Coronary artery (tissue), 2 donors: ENCODE measurements around the gene WDR7.

ENCODE experiments used
- DNase-seq: peaks from one replicate; pipeline ENCODE4 v3.0.0-alpha.2; 2017; ENCODE audit warnings: low spot score
- H3K27ac ChIP-seq, 2 donors: fragments of 200-600 bp; sonication (generic); one replicate each; pipeline ENCODE4 v1.5.1; 2016 to 2019
- H3K4me3 ChIP-seq: fragments of 200-600 bp; sonication (generic); 2 replicates; pipeline ENCODE4 v1.5.1; 2016; ENCODE audit warnings: mild to moderate bottlenecking, moderate library complexity
- CTCF ChIP-seq: fragments of 200-600 bp; sonication (generic); IDR thresholded peaks from one replicate; pipeline ENCODE4 v1.5.1; 2019; ENCODE audit warnings: antibody characterized with exemption

Gene WDR7

GRCh38 chr18:57048351-57048750 lies 397.2 kb downstream of the WDR7 start:
- DNase-seq: no peak
- TF ChIP-seq CTCF: no peak
- Histone ChIP-seq H3K4me3 (no peak overlapping the region), H3K27ac (no peak overlapping the region)

GRCh38 chr18:57048859-57049258 lies 397.7 kb downstream of the WDR7 start:
- no peak for TF ChIP-seq CTCF
- no peak for DNase-seq
- H3K27ac ChIP-seq: no peak overlapping the region
- H3K4me3 ChIP-seq: no peak overlapping the region

GRCh38 chr18:57050310-57050949 lies 399.3 kb downstream of the WDR7 start:
- H3K27ac ChIP-seq: no peak overlapping the region
- no peak for TF ChIP-seq CTCF
- H3K4me3 ChIP-seq: no peak overlapping the region
- DNase-seq: no peak

GRCh38 chr18:57051021-57051656 lies 400.0 kb downstream of the WDR7 start:
- no peak for TF ChIP-seq CTCF
- Histone ChIP-seq H3K4me3 (no peak overlapping the region), H3K27ac (no peak overlapping the region)
- DNase-seq: no peak

- TF ChIP-seq CTCF: no peak
- Histone ChIP-seq H3K27ac (no peak overlapping the region), H3K4me3 (no peak overlapping the region)
- no peak for DNase-seq
Measured at GRCh38 chr18:57051657-57052044, 400.5 kb downstream of the WDR7 start.

GRCh38 chr18:57052173-57052572 lies 401.0 kb downstream of the WDR7 start:
- no peak for DNase-seq
- no peak overlapping the region for H3K4me3 ChIP-seq
- no peak for TF ChIP-seq CTCF
- no peak overlapping the region for H3K27ac ChIP-seq

GRCh38 chr18:57052759-57053158 lies 401.6 kb downstream of the WDR7 start:
- no peak overlapping the region for H3K27ac ChIP-seq
- no peak for TF ChIP-seq CTCF
- H3K4me3 ChIP-seq: no peak overlapping the region
- no peak for DNase-seq
